ENCODE measurements around the gene SCFD1.

The SCFD1 gene

DNA sequence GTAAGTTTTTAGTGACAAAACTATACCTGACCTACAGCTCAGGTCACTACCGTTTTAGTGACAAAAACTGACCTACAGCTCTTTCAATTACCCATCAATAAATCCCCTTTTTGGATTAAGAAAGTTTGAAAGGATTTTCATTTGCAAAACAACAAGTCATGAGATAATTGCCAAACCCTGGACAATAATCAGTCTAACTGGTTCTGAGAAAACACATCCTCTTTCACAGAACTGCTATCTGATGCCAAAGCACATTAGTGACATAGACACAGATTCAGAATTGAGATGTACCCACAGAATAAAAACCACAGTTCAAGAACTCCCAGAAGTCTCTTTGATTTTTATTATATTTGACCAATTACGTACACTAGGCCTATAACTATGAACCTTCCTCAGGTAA lies 126.2 kb downstream of the SCFD1 start:
- no peak for DNase-seq (ENCODE audit: insufficient read length)
- TF ChIP-seq POLR2A (IDR thresholded peaks at IDR 0.05; ENCODE audit: low read depth, low read length): no peak
- TF ChIP-seq TAF1 (IDR thresholded peaks at IDR 0.05; ENCODE audit: borderline replicate concordance, low read depth, low read length): no peak
- TF ChIP-seq POLR2AphosphoS5 (IDR thresholded peaks at IDR 0.05; ENCODE audit: low read depth, low read length): no peak
- FAIRE-seq: no peak

DNA sequence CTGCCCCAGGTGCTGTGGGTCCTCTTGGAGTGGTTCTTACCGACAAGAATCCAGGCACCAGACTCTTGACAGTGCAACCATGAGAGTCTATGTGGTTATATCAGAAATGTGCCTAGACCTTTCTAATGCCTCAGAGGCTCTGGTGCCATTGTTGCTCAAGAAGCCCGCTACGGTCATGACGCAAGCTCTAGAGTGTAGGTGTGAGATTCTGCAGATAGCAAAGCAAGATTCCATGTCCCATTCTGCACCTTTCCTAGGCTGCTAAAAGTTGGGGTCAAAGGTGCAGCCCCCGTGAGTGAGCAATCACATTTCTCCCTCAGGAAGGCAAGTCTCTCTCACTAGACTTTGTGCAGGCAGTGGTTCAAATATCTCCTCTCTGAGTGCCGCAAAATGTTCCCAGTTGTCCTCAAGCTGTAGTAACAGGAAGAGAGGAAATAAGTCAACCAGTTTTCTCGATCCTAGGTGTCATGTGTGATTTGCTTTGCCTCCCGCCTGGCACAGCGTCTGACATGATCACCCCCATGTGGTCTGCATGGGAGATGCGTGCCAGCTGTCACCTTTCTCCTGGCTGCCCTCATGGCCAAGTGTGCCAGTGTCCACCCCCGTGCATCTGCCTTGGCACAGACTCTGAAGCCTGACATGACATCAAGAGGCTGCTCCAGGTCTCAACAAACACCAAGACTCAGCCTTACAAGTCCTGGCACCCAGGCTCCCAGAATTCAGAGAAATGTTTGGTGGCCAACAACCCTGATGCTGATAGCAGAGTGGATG lies 129.7 kb downstream of the SCFD1 start:
- TF ChIP-seq POLR2AphosphoS5 (IDR thresholded peaks at IDR 0.05; ENCODE audit: low read depth, low read length): no peak
- TF ChIP-seq TAF1 (IDR thresholded peaks at IDR 0.05; ENCODE audit: borderline replicate concordance, low read depth, low read length): no peak
- no peak for TF ChIP-seq POLR2A (IDR thresholded peaks at IDR 0.05; ENCODE audit: low read depth, low read length)
- DNase-seq (ENCODE audit: insufficient read length): no peak
- no peak for FAIRE-seq

DNA sequence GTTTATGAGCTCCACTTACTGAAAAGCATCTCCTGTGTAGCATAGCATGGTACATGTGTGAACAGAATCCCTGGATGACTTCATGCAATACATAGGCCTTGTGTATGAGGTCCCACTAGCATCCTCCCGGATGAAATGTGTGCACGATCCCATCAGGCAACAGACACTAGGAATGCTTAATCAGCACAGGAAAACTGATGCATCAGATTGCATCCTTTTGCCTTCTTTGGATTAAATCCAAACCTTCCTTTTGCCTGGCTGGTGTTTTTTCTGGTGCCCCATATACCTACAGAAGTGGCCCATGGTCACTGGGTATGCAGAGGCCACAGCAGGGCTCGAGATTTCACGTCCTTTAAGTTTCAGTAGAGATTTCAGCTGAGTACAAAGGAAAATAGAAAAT lies 131.3 kb downstream of the SCFD1 start:
- DNase-seq (ENCODE audit: insufficient read length): no peak
- FAIRE-seq: no peak
- TF ChIP-seq TAF1 (IDR thresholded peaks at IDR 0.05; ENCODE audit: borderline replicate concordance, low read depth, low read length) (no peak), POLR2AphosphoS5 (IDR thresholded peaks at IDR 0.05; ENCODE audit: low read depth, low read length) (no peak), POLR2A (IDR thresholded peaks at IDR 0.05; ENCODE audit: low read depth, low read length) (no peak)

DNA sequence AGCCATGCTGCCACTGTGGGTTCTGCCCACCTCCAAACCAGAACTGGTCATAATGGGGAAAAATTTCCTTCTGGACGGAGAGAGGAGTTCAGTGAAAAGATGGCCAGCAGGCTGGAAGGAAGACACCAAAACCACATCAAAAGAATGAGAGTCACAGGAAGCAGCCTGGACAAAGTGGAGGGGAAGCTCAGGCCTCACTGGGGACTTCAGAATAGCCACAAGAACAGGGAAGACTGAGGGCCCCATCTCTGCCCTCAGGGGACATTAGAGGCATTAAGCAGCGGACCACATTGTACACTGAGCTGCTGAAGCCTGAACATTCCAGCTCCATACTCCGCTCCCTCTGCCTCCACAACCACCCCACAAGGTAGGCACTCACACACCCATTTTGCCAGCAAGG lies 132.7 kb downstream of the SCFD1 start:
- TF ChIP-seq POLR2AphosphoS5 (IDR thresholded peaks at IDR 0.05; ENCODE audit: low read depth, low read length) (no peak), POLR2A (IDR thresholded peaks at IDR 0.05; ENCODE audit: low read depth, low read length) (no peak), TAF1 (IDR thresholded peaks at IDR 0.05; ENCODE audit: borderline replicate concordance, low read depth, low read length) (no peak)
- no peak for FAIRE-seq
- DNase-seq (ENCODE audit: insufficient read length): no peak

DNA sequence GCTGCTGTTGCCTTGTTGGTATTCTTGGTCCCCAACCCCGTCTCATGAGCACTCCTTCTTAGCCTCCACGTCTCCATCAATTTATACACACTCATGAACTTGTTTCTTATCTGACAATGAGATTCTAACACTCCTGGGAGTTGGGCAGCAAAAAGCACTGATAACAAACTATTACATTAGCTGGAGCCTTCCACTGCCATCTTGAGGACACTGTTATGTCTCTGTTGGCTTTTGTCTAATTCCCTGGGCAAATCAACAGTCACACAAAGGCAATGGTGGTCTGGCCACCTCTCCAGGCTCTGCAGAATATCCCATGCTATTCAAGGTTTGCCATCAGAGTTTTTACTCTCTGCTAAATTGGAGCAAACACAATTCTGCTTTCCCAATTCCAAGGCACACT lies 134.5 kb downstream of the SCFD1 start:
- no peak for TF ChIP-seq POLR2A (IDR thresholded peaks at IDR 0.05; ENCODE audit: low read depth, low read length)
- no peak for TF ChIP-seq TAF1 (IDR thresholded peaks at IDR 0.05; ENCODE audit: borderline replicate concordance, low read depth, low read length)
- no peak for TF ChIP-seq POLR2AphosphoS5 (IDR thresholded peaks at IDR 0.05; ENCODE audit: low read depth, low read length)
- FAIRE-seq (no peak), DNase-seq (ENCODE audit: insufficient read length) (no peak)

DNA sequence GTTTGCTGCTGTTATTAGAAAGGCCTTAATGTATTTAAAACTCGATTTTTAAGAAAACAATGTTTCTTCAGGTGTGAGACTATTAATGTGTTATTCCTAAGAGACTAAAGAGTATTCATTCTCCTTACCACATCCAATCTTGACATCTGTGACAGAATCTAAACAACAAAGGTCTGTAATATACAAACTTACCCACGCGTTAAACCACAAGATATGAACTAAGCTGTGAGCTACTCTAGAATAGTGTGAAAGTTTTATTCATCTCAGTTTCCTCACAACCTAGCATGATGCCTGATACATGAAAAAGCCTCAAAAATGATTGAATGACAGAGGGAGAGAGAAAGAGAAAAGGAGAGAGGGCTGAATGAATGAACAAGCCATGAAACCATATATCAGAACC lies 135.0 kb downstream of the SCFD1 start:
- no peak for DNase-seq (ENCODE audit: insufficient read length)
- no peak for FAIRE-seq
- TF ChIP-seq POLR2AphosphoS5 (IDR thresholded peaks at IDR 0.05; ENCODE audit: low read depth, low read length): no peak
- TF ChIP-seq POLR2A (IDR thresholded peaks at IDR 0.05; ENCODE audit: low read depth, low read length): no peak
- TF ChIP-seq TAF1 (IDR thresholded peaks at IDR 0.05; ENCODE audit: borderline replicate concordance, low read depth, low read length): no peak

DNA sequence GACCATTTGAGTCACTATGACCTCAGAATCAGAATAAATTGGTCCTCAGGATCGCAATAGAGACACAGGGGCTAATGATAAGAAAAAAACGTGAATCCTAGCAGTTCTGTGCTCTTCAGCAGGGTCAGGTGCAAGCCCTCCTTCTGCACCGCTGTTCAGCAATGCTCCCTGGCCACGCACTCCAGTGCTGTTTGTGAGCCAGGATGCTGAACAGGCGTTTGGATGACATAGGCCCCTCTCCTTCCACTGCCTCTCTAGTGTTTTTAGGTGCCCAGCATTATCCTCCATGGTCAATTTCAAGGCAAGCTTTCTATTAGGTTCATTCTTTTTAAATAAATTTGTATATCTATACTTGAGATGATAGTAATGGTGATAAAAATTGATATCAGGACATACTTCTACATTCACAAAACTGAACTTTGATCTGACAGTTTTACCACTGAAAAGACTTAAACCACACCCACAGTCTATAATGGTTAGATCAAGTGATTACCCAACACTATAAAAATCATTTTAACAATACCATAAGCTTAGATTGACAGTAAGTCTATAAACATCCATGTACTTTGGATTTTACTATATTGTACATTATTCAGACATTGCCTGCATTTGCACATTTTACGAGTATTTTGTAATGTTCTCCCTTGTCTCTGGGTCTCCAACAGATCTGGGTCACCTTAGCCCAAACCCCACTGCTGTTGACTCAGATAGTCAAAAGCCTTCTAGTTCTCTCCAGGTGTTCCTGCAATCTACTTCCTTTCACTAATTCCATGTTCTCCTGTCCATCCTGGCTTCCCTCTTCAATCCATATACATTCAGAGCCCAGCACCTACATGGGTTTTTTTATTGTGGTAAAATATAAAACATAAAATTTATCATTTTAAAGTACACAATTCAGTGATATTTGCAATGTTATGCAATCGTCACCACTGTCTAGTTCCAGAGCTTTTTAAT lies 137.3 kb downstream of the SCFD1 start:
- FAIRE-seq (no peak), DNase-seq (ENCODE audit: insufficient read length) (no peak)
- TF ChIP-seq POLR2AphosphoS5 (IDR thresholded peaks at IDR 0.05; ENCODE audit: low read depth, low read length) (no peak), TAF1 (IDR thresholded peaks at IDR 0.05; ENCODE audit: borderline replicate concordance, low read depth, low read length) (no peak), POLR2A (IDR thresholded peaks at IDR 0.05; ENCODE audit: low read depth, low read length) (no peak)

DNA sequence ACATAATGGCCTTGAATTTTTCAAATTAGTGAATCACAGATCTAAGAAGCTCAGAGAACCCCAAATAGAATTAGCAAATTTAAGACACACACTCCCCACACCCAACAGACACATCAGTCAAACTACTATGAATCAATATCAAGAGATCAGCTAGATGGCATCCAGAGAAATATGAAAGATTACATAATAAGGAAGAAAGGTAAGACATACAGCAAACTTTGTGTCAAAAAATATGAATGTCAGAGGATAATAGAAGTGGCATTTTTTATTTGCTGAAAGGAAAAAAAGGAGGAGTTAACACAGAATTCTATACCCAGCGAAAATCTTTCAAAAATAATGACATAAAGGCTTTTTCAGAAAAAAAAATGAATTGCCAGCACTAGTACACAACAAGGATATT lies 141.8 kb downstream of the SCFD1 start:
- TF ChIP-seq POLR2AphosphoS5 (IDR thresholded peaks at IDR 0.05; ENCODE audit: low read depth, low read length): no peak
- no peak for TF ChIP-seq POLR2A (IDR thresholded peaks at IDR 0.05; ENCODE audit: low read depth, low read length)
- no peak for TF ChIP-seq TAF1 (IDR thresholded peaks at IDR 0.05; ENCODE audit: borderline replicate concordance, low read depth, low read length)
- FAIRE-seq (no peak), DNase-seq (ENCODE audit: insufficient read length) (no peak)

DNA sequence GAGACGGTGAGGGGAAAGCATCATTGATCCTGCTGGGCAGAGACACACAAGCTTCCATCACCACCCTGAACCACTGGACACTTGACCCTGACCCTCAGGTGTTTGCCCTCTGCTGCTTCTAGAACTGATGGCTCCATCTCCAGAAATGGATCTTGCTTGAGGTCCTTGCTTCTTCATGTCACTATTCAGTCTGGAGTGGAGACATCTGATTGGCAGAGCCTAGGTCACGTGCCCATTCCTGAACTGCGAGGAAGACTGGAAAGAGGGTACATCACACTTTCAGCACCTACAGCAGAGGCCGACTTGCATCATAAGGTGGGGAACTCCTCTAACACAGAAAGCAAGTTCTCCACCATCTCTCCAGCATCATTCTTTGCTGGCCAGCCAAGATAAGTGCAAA lies 145.5 kb downstream of the SCFD1 start:
- FAIRE-seq: no peak
- TF ChIP-seq POLR2AphosphoS5 (IDR thresholded peaks at IDR 0.05; ENCODE audit: low read depth, low read length): no peak
- TF ChIP-seq POLR2A (IDR thresholded peaks at IDR 0.05; ENCODE audit: low read depth, low read length): no peak
- TF ChIP-seq TAF1 (IDR thresholded peaks at IDR 0.05; ENCODE audit: borderline replicate concordance, low read depth, low read length): no peak
- DNase-seq (ENCODE audit: insufficient read length): no peak

DNA sequence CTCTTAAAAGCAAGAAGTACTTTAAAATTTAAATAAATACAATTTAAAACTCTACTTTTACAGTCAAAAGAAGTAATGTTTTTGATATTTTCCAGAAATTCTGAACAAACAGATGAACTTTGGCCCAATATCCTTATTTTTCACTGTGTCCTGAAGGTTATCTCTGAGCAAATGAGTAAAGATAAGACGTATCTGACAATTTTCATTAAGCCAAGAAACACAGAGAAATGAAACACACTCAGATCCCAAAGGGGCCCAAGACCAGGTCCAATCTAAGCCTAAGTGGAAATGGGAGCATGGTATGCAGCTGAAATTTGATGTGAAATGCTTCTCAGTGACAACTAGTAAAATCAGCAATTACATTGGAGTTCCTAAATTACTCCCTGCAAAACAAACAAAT lies 146.7 kb downstream of the SCFD1 start:
- no peak for TF ChIP-seq POLR2A (IDR thresholded peaks at IDR 0.05; ENCODE audit: low read depth, low read length)
- no peak for TF ChIP-seq POLR2AphosphoS5 (IDR thresholded peaks at IDR 0.05; ENCODE audit: low read depth, low read length)
- TF ChIP-seq TAF1 (IDR thresholded peaks at IDR 0.05; ENCODE audit: borderline replicate concordance, low read depth, low read length): no peak
- DNase-seq (ENCODE audit: insufficient read length): no peak
- FAIRE-seq: no peak

DNA sequence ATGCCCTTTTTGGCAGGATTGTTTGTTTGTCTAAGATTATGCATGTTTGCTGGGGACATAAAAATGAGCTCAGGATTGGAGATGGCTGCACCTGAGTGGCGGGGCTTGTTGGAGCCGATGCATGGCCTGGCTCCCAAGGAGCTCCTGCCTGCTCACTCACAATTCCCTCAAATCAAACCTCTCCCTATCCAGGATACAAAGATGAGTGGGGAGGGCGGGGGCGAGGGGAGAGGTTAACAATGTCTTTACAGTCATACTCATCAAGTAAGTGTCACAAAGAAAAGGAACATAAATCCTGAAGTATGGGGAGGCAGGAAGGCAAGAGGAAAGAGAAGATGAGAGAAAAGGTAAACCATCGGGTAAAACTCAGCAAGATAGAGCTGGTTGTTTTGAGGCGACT lies 148.3 kb downstream of the SCFD1 start:
- no peak for FAIRE-seq

More for the DNA sequence above, 148.3 kb downstream of the SCFD1 start:
- no peak for DNase-seq (ENCODE audit: insufficient read length)
- no peak for TF ChIP-seq POLR2AphosphoS5 (IDR thresholded peaks at IDR 0.05; ENCODE audit: low read depth, low read length)
- TF ChIP-seq POLR2A (IDR thresholded peaks at IDR 0.05; ENCODE audit: low read depth, low read length): no peak
- TF ChIP-seq TAF1 (IDR thresholded peaks at IDR 0.05; ENCODE audit: borderline replicate concordance, low read depth, low read length): no peak
